ENCODE results near the gene CDH2. TPM values are rescaled to one million over a fixed set of nuclear protein-coding genes. Genes with fewer than 3 reads are reported as not detected.

CDH2 gene
- total and polyA plus RNA-seq, 4 donors = 14.2 to 49.5 (median 26.4) TPM

DNA sequence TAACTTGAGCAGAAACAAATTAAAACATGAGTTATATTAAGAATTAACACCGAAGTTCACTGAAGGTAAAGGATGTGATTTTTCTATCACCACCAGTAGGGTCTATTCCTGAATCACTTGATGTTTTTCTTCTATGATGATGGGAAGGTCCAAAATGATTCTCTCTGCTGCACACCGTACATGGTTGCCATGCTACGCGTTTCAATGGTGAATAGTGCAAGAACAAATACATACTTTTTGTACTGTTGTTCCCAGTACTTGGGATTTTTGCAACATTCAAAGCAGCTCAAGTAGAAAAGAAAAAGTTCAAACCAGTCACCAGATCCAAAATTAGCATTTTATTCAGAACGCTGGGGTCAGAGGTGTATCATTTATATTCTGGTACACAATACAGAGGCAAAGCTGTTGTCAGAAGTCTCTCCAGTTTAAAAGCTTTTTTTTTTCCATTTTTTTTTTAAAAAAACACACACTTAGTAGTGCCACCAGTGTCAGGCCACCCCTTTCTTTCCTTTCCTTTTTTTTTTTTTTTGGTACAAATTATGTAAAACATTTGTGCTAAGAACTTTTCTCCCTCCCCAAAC, 226.2 kb downstream of the CDH2 start:
- H3K9me3 ChIP-seq (ENCODE audit: control insufficient read depth in 4 of 4, low read length in 3 of 4) = no peaks in the 10 kb centered on the region
- WGBS = 93% methylated on average over 5 of the region's 5 CpGs
- TF ChIP-seq, protein P1, sequence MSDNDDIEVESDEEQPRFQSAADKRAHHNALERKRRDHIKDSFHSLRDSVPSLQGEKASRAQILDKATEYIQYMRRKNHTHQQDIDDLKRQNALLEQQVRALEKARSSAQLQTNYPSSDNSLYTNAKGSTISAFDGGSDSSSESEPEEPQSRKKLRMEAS (IDR thresholded peaks at IDR 0.05) = no peak
- TF ChIP-seq HNF4A (conservative IDR thresholded peaks at IDR 0.05) = no peak
- TF ChIP-seq, protein P2, sequence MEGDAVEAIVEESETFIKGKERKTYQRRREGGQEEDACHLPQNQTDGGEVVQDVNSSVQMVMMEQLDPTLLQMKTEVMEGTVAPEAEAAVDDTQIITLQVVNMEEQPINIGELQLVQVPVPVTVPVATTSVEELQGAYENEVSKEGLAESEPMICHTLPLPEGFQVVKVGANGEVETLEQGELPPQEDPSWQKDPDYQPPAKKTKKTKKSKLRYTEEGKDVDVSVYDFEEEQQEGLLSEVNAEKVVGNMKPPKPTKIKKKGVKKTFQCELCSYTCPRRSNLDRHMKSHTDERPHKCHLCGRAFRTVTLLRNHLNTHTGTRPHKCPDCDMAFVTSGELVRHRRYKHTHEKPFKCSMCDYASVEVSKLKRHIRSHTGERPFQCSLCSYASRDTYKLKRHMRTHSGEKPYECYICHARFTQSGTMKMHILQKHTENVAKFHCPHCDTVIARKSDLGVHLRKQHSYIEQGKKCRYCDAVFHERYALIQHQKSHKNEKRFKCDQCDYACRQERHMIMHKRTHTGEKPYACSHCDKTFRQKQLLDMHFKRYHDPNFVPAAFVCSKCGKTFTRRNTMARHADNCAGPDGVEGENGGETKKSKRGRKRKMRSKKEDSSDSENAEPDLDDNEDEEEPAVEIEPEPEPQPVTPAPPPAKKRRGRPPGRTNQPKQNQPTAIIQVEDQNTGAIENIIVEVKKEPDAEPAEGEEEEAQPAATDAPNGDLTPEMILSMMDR (IDR thresholded peaks at IDR 0.05; ENCODE audit: low read depth, low read length, missing input control) = no peak
- TF ChIP-seq SP1 (IDR thresholded peaks at IDR 0.05) = no peak
- no peak for TF ChIP-seq FOXA2 (IDR thresholded peaks at IDR 0.05)
- no peak for TF ChIP-seq RAD21 (IDR thresholded peaks at IDR 0.05)
- TF ChIP-seq HNF4G (IDR thresholded peaks at IDR 0.05) = no peak
- TF ChIP-seq, protein P3, sequence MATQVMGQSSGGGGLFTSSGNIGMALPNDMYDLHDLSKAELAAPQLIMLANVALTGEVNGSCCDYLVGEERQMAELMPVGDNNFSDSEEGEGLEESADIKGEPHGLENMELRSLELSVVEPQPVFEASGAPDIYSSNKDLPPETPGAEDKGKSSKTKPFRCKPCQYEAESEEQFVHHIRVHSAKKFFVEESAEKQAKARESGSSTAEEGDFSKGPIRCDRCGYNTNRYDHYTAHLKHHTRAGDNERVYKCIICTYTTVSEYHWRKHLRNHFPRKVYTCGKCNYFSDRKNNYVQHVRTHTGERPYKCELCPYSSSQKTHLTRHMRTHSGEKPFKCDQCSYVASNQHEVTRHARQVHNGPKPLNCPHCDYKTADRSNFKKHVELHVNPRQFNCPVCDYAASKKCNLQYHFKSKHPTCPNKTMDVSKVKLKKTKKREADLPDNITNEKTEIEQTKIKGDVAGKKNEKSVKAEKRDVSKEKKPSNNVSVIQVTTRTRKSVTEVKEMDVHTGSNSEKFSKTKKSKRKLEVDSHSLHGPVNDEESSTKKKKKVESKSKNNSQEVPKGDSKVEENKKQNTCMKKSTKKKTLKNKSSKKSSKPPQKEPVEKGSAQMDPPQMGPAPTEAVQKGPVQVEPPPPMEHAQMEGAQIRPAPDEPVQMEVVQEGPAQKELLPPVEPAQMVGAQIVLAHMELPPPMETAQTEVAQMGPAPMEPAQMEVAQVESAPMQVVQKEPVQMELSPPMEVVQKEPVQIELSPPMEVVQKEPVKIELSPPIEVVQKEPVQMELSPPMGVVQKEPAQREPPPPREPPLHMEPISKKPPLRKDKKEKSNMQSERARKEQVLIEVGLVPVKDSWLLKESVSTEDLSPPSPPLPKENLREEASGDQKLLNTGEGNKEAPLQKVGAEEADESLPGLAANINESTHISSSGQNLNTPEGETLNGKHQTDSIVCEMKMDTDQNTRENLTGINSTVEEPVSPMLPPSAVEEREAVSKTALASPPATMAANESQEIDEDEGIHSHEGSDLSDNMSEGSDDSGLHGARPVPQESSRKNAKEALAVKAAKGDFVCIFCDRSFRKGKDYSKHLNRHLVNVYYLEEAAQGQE (IDR thresholded peaks at IDR 0.05) = no peak
- TF ChIP-seq EGR1 (IDR thresholded peaks at IDR 0.05; ENCODE audit: low read depth in 2 of 2) = no peak
- TF ChIP-seq, protein P4, sequence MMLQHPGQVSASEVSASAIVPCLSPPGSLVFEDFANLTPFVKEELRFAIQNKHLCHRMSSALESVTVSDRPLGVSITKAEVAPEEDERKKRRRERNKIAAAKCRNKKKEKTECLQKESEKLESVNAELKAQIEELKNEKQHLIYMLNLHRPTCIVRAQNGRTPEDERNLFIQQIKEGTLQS (IDR thresholded peaks at IDR 0.05) = no peak
- no peak for TF ChIP-seq YY1 (IDR thresholded peaks at IDR 0.05)
- no peak overlapping the region for H3K4me3 ChIP-seq (ENCODE audit: low read depth in 1 of 3, low read length in 3 of 3)
- H3K36me3 ChIP-seq (ENCODE audit: control insufficient read depth in 4 of 4, insufficient read depth in 3 of 4, low read depth in 1 of 4, low read length in 3 of 4) = peaks cover 0 to 14% (median 2%) of the 10 kb centered on the region in 4 donors
- no peak for DNase-seq (ENCODE audit: low spot score)
- no peaks in the 10 kb centered on the region for H3K27me3 ChIP-seq (ENCODE audit: control insufficient read depth in 4 of 4, insufficient read depth in 4 of 4, low read length in 3 of 4)
- H3K27ac ChIP-seq (ENCODE audit: low read depth in 1 of 2, low read length in 2 of 2) = no peak overlapping the region
- H3K9ac ChIP-seq (ENCODE audit: low read depth in 1 of 2, low read length in 2 of 2) = no peak overlapping the region
- H3K4me1 ChIP-seq (ENCODE audit: control insufficient read depth in 4 of 4, insufficient read depth in 4 of 4, low read length in 3 of 4) = no peaks in the 10 kb centered on the region

DNA sequence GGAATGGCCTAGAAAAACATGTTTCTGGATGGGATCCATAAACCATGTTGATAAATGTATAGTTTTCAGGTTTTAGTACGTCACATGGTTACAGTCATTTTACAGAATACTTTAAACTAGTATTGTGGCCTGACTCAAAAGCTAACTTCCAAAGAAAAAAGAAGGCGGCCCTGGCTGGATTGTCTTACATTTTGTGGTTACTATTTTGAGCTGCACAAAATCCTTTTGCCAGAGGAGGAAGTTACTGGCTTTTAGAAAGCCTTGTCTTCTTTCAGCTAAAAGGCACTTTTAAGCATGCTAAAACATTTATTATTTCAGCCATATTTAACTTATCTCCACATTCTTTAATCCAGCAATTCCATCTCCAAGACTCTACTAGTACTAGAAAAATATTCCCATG, 227.9 kb downstream of the CDH2 start:
- WGBS = 86% methylated on average over 2 of the region's 2 CpGs
- H3K4me3 ChIP-seq (ENCODE audit: low read depth in 1 of 3, low read length in 3 of 3) = no peak overlapping the region
- H3K36me3 ChIP-seq (ENCODE audit: control insufficient read depth in 4 of 4, insufficient read depth in 3 of 4, low read depth in 1 of 4, low read length in 3 of 4) = peaks cover 0 to 11% (median 2%) of the 10 kb centered on the region in 4 donors
- no peak overlapping the region for H3K9ac ChIP-seq (ENCODE audit: low read depth in 1 of 2, low read length in 2 of 2)
- H3K27me3 ChIP-seq (ENCODE audit: control insufficient read depth in 4 of 4, insufficient read depth in 4 of 4, low read length in 3 of 4) = no peaks in the 10 kb centered on the region
- H3K4me1 ChIP-seq (ENCODE audit: control insufficient read depth in 4 of 4, insufficient read depth in 4 of 4, low read length in 3 of 4) = no peaks in the 10 kb centered on the region
- H3K9me3 ChIP-seq (ENCODE audit: control insufficient read depth in 4 of 4, low read length in 3 of 4) = no peaks in the 10 kb centered on the region
- TF ChIP-seq GABPA (IDR thresholded peaks at IDR 0.05 in 1 of 2, conservative IDR thresholded peaks at IDR 0.05 in 1 of 2) (no peak), HNF4G (IDR thresholded peaks at IDR 0.05) (no peak), SP1 (IDR thresholded peaks at IDR 0.05) (no peak), HNF4A (conservative IDR thresholded peaks at IDR 0.05) (no peak), EGR1 (IDR thresholded peaks at IDR 0.05; ENCODE audit: low read depth in 2 of 2) (no peak)
- TF ChIP-seq, protein P4 (IDR thresholded peaks at IDR 0.05) = no peak
- TF ChIP-seq, protein P3 (IDR thresholded peaks at IDR 0.05) = no peak
- TF ChIP-seq, protein P2 (IDR thresholded peaks at IDR 0.05; ENCODE audit: low read depth, low read length, missing input control) = no peak
- no peak overlapping the region for H3K27ac ChIP-seq (ENCODE audit: low read depth in 1 of 2, low read length in 2 of 2)
- DNase-seq (ENCODE audit: low spot score) = no peak
